Ovary (tissue), 9 donors: ENCODE data around the gene TCEAL5. TPM values are rescaled to one million over a fixed set of nuclear protein-coding genes. Genes with fewer than 3 reads are reported as not detected.

Experiments
- polyA plus RNA-seq, 2 donors: library from polyadenylated mRNA; stranded (reverse); fragments of 200-250 nt in 1 of 2; fragments of 350-450 nt in 1 of 2; fragmentation: Illumina TruSeq in 1 of 2; extraction: RNeasy Lipid Tissue Mini Kit (QIAGEN cat#74804) in 1 of 2; gene quantifications; one replicate each; pipeline ENCODE4 v1.2.3, GENCODE V29; 2013 to 2014
- total RNA-seq, 7 donors: library from RNA; depleted of rRNA in 2 of 7; stranded (reverse); fragments of >200 nt in 2 of 7; fragmentation: NEBNext Ultra II Directional in 3 of 7; extraction: Animal tissue kit (Norgen Biotek cat#: 25700) in 3 of 7; gene quantifications; one replicate each; pipeline versions ENCODE4 v1.1.0 to v1.2.4, GENCODE V29; 2016 to 2023
- donor health status: DM: no; HTN: no; CAD: no; lungs with moderate emphysema.
- donor health status: DM: no; HTN: no; CAD: no.
- donor health status: Bipolar disorder and iron deficiency.
- donor health status: DM: yes; HTN: yes; CAD: no.
- donor health status: DM: no; HTN: no; CAD: no.
- donor health status: DM: yes; HTN: yes; CAD: no.

Gene TCEAL5
- total and polyA plus RNA-seq, 9 donors: 0.50 to 4.0 (median 2.4) TPM; not detected in 1

Other genes starting within 250 kb of the TCEAL5 start
- 10 to 100 TPM in 6 of 7 donors, 1 to 10 TPM in 1; 8.3 to 48.9 (median 11.1) TPM for gene BEX1, start 212.6 kb downstream of the TCEAL5 start, total RNA-seq
- 10 to 100 TPM; 17.1 to 26.9 TPM for gene BEX1, start 212.6 kb downstream of the TCEAL5 start, polyA plus RNA-seq
- 10 to 100 TPM in 1 of 7 donors, 1 to 10 TPM in 4, under 1 TPM in 1, not detected in 1; 0.58 to 65.3 (median 1.6) TPM for gene NXF3, start 183.6 kb downstream of the TCEAL5 start, total RNA-seq
- gene NXF3, start 183.6 kb downstream of the TCEAL5 start, polyA plus RNA-seq: under 1 TPM; 0.23 to 0.27 TPM
- 10 to 100 TPM; 51.0 to 75.3 (median 60.9) TPM for gene BEX4, start 61.6 kb downstream of the TCEAL5 start, total RNA-seq
- 100 to 1,000 TPM; 101 to 124 TPM for gene BEX4, start 61.6 kb downstream of the TCEAL5 start, polyA plus RNA-seq
- gene TCEAL8, start 21.6 kb downstream of the TCEAL5 start, total RNA-seq: 10 to 100 TPM; 41.8 to 72.0 (median 56.8) TPM
- 100 to 1,000 TPM in 1 of 2 donors, 10 to 100 TPM in 1; 67.6 to 121 TPM for gene TCEAL8, start 21.6 kb downstream of the TCEAL5 start, polyA plus RNA-seq
- 10 to 100 TPM; 29.5 to 67.0 (median 52.9) TPM for gene BEX2, start 34.2 kb upstream of the TCEAL5 start, total RNA-seq
- 10 to 100 TPM; 55.9 to 79.4 TPM for gene BEX2, start 34.2 kb upstream of the TCEAL5 start, polyA plus RNA-seq
- 10 to 100 TPM; 12.9 to 44.9 (median 21.6) TPM for gene TCEAL7, start 53.5 kb upstream of the TCEAL5 start, total RNA-seq
- gene TCEAL7, start 53.5 kb upstream of the TCEAL5 start, polyA plus RNA-seq: 10 to 100 TPM; 29.0 to 37.1 TPM
- gene TCEAL9, start 79.8 kb upstream of the TCEAL5 start, total RNA-seq: 100 to 1,000 TPM in 5 of 7 donors, 10 to 100 TPM in 2; 78.0 to 246 (median 139) TPM
- gene TCEAL9, start 79.8 kb upstream of the TCEAL5 start, polyA plus RNA-seq: 100 to 1,000 TPM; 216 to 223 TPM
- gene BEX3, start 99.8 kb upstream of the TCEAL5 start, total RNA-seq: 100 to 1,000 TPM; 204 to 424 (median 355) TPM
- gene BEX3, start 99.8 kb upstream of the TCEAL5 start, polyA plus RNA-seq: 100 to 1,000 TPM; 368 to 426 TPM
- 1 to 10 TPM in 6 of 7 donors, under 1 TPM in 1; 0.81 to 7.4 (median 5.1) TPM for gene RAB40A, start 242.7 kb upstream of the TCEAL5 start, total RNA-seq
- 1 to 10 TPM; 1.9 to 2.5 TPM for gene RAB40A, start 242.7 kb upstream of the TCEAL5 start, polyA plus RNA-seq